ENCODE measurements around the gene SCEL.

DNA sequence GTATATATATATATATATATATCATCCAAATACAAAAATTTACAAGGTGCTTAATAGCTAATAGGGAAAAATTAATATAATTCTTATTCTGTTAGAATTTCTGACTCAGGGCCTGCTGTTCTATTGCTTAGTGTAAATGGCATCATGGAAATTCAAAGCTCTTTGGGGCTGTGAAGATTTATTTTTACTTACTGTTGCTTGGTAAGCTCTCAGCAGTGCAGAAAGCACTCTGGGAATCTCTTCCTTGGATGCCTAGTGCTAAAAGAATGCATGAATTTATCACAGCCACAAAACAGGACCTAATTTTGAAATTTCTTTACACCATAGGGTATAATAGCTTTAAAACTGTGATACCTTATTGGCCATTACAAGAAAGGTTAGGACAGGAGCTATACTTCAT, 92.7 kb downstream of the SCEL start:
- TF ChIP-seq CTCF (IDR thresholded peaks at IDR 0.05 in 8 of 11, conservative IDR thresholded peaks at IDR 0.05 in 3 of 11) (no peak), POLR2A (IDR thresholded peaks at IDR 0.05) (no peak), POLR2AphosphoS5 (IDR thresholded peaks at IDR 0.05) (no peak)
